DMS153 (cell line): ENCODE measurements around the gene DNAJC9.
A peak's percentile ranks its signal among the peaks of the same experiment; 100 is the strongest.
"Not testable (repeated sequence)": the region's sequence is repeated elsewhere in the genome, so short reads cannot be mapped to it uniquely, and the experiment has no call there.

Experiments
- DNase-seq: peaks from one replicate; lab custom pipeline; 2025; lab: John Stamatoyannopoulos, UW

DNAJC9 gene, protein sequence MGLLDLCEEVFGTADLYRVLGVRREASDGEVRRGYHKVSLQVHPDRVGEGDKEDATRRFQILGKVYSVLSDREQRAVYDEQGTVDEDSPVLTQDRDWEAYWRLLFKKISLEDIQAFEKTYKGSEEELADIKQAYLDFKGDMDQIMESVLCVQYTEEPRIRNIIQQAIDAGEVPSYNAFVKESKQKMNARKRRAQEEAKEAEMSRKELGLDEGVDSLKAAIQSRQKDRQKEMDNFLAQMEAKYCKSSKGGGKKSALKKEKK

DNA sequence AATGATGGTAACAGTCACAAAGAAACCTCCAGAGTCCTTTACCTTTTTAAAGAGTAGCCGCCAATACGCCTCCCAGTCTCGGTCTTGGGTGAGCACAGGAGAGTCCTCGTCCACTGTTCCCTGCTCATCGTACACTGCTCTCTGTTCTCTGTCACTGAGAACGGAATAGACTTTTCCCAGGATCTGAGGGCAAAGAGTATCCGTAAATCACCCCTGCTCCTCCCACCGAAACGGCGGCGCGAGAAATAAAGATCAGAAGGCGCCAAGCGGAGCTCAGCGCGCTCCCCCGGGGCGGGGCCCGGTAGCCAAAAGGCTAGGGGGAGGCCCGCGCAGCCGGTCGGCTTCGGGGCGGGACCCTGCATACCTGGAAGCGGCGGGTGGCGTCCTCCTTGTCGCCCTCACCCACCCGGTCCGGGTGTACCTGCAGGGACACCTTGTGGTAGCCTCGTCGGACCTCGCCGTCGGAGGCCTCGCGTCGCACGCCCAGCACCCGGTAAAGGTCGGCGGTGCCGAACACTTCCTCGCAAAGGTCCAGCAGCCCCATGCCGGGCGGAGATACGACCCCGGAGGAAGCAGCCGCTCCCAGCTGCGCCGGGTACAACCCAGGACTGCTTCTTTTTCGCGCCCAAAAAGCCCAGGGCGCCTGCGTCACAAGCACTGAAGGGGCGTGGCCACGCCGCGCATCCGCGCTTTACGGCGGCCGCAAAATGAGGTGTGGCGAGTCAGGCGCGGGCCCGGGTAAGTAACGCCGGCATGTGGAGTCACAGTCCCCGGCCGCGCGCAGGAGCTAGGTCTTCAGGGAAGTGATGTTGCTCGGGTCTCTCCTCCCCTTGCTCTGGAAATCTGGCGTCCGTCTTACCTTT is at the start of gene DNAJC9:
Gene DNAJC9, minus strand, starts transcription at position 610 of the 863 bp plus-strand sequence. Its CDS starts 66 bp downstream, at position 544.
- peak; percentile 82 for DNase-seq

GRCh38 chr10:73293461-73293860 is 46.4 kb upstream of the DNAJC9 start:
- DNase-seq: no peak

- no peak for DNase-seq
These were observed 42.9 kb upstream of the DNAJC9 start for GRCh38 chr10:73289958-73290357.

DNA sequence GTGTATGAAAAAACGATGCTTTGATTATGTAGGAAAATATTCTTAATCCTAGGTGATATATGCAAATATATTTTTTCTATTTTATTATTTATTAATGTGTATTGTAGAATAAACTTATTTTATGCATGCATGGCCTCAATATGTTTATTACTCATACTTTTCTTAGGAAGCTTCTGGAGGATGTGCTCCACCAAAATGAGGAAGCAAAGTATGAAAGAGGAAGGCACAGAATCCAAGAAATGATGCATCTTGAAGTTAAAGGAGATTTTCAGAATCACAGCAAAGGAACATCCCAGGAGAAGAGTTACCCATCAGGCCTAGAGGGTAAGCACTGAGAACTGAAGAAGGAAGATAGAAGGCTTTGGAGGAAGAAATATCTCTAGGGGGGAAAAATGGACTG is 40.4 kb upstream of the DNAJC9 start:
- DNase-seq: no peak

- DNase-seq: no peak
These were observed 34.0 kb upstream of the DNAJC9 start for GRCh38 chr10:73281097-73281496.

GRCh38 chr10:73264423-73264822 is 17.4 kb upstream of the DNAJC9 start:
- no peak for DNase-seq

DNA sequence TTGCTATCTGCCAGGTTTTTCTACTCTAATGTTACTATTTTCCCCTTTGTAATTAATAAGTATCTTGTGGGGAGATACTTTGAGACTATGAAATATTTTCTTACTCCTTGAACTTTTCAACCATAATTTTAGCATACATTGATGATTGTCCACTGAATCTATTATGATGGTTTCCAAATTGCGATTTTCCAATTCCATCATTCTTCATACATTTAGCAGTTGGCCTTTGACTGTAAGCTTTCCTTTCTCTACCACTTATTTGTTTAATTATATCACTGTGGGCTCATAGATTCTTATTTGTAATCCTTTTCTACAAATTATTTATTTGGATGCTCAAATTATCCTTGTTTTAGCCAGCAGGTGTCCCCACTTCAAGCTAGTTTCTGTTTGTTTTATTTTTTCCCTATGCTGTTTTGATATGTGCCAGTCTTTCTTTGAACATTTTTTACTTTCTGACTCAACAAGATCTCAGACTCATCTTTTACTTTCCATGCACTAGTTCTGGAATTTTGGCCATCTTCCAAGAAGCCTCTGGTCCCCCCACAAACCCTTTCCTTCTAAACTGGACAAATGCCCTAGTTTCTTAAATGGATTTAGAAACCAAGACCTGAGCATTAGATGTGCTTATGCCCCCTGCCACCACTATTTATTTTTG is 16.8 kb upstream of the DNAJC9 start:
- no peak for DNase-seq

DNA sequence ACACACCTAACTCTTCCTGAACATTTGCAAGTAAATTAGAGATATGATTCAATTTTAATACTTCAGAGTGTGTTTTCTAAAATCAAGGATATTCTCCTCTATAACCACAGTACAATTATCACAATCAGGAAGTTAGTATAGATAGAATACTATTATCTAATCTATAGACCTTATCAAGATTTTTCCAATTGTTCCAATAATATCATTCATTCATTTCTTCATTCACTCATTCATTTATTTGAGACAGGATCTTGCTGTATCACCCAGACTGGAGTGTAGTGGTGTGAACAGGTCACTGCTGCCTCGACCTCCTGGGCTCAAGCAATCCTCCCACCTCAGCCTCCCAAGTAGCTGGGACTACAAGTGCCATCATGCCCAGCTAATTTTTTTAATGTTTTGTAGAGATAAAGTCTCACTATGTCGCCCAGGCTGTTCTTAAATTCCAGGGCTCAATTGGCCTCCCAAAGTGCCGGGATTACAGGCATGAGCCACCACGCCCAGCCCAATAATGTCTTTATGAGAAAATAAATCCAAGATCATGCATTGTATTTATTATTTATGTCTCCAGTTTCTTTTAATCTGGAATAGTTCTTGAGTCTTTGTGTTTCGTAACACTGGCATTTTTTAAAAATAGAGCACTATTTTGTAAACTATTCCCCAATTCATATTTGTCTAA is 16.0 kb upstream of the DNAJC9 start:
- DNase-seq: no peak

- no peak for DNase-seq
These were observed 15.2 kb upstream of the DNAJC9 start for GRCh38 chr10:73262105-73262730.

DNA sequence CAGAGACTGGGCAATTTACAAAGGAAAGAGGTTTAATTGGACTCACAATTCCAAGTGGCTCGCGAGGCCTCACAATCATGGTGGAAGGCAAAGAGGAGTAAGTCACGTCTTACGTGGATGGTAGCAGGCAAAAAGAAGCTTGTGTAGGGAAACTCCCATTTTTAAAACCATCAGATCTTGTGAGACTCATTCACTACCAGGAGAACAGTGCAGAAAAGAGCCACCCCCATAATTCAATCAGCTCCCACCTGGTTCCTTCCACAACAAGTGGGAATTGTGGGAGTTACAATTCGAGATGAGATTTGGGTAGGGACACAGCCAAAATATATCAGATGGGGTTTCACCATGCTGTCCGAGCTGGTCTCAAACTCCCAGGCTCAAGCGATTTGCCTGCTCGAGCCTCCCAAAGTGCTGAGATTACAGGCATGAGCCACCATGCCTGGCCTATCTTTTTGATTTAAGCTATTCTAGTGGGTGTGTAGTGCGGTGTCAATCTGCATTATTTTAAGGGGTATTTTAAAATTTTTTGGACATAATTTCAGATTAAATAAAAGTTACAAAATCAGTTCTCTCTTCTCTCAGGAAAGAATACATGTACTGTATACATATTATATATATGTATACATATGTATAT is 14.4 kb upstream of the DNAJC9 start:
- no peak for DNase-seq

DNA sequence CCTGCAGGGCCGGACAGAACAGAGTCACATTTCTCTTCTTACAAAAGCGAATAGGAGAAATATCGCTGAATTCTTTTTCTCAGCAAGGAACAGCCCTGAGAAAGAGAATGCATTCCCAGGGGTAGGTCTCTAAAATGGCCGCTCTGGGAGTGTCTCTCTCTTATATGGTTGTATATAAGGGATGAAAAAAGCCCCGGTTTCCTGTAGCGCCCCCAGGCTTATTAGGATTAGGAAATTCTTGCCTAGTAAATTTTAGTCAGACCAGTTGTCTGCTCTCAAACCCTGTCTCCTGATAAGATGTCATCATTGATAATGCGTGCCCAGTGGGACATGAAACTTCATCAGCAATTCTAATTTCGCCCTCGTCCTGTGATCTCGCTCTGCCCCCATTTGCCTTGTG is 11.6 kb upstream of the DNAJC9 start:
- DNase-seq: not testable (repeated sequence)

DNA sequence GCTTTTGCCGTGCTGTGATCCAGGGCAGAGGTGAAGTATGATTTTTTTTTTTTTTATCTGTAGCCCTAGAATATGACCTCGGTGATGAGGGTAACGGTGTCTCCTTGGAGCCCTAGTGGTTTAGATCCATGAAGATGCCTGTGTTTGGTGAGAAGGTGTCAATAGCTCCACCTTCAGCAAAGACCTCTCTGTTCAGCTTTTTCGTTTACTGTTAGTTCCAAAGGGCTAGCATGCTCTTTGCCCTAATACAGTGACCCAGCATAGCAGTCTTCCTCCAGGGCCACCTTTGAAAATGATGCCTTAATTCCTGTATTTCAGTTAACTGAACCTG is 6.1 kb upstream of the DNAJC9 start:
- no peak for DNase-seq

DNA sequence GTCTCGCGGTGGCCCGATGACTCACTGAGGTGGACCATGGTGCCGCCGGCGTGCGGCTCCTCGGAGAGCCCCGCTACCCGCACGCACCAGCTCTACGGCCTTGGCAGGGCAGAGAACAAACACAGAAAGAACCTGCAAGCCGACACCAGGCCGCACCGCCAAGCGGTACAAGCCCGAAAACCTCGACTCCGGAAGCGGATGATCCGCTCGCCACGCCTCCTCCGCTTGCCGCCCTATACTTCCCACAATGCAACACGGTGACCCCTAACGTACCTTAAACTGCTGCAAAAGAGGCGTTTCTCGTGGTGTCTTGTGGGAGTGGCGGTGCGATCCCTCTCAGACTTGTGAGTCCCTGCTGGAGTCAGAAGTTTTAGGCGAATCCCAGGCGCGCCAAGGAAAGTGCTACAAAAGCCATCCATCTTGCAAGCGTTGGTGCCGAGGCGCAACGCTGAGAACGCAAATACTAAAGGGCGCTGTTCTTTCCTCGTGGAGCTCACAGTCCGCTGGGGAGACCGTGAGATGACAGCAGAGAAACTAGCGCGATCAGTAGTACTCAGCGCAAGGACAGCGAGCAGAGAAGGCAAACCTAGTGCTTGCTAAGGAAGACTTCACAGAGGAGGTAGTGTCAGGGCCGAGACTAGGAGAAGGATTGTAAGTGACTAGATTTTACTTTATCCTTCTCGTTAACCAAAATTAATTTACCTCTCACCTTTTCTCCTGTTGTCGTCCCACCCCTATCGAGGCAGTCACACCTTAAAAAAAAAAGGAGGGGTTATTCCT is 5.6 kb upstream of the DNAJC9 start, which contains the start of gene MRPS16:
Gene MRPS16, minus strand, starts transcription at position 200 of the 780 bp plus-strand sequence. Its CDS starts 162 bp downstream, at position 38.
- DNase-seq: peak; percentile 92

DNA sequence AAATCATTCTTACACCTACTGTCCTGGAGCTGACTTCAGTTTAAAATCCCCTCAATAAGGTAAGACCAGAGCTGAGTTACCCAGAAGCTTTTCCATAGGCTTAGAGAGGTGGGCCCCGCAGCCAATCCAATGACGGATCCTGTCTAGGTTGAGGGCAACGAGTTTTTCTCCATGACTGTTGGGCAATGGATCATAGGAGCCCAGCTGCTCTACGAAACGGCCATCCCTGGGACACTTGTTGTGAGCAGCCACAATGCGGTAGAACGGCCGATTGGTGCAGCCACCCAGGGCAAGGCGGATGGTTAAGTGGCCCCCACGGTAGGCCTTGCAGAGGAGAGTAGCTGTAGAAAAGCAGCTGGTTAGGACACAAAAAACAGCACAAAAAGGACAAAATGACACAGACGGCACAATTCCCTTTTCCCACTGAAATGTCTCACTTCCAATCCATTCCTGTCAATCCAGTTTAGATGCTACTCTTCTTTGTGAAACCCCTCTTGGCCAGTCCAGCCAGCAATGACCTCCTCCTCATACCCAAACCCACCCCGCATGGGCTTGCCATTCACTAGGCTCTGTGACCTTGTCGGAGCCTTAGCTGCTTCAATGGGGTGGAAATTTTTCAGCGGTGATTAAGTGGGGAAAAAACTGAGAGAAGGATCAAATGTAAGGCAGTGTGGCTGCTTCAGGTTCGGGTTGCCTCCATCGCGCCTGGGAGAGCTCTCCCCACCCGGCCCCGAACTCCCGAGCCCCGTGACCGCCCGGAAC is 4.8 kb upstream of the DNAJC9 start:
- no peak for DNase-seq

DNA sequence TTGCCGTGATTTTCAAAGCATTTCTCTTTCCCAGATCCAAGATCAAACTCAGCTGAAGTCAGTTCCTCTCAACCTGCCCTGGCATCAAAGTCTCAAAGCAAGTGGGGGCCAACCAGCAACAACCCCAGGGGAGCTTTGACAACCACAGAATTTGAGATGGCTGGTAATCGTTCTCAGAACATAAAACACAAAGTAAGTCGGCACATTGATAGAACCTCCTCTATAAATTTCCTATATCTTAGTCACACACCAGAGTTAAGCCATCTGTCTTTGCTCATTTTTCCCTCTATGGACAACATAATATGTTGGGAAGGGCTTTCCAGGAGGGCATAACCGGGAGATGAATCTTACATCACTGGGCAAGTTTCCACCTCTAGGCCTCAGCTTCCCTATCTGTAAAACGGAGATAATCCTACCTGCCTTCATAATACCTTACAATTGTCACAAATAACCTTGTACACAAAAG is 1.2 kb upstream of the DNAJC9 start:
- DNase-seq: no peak

DNA sequence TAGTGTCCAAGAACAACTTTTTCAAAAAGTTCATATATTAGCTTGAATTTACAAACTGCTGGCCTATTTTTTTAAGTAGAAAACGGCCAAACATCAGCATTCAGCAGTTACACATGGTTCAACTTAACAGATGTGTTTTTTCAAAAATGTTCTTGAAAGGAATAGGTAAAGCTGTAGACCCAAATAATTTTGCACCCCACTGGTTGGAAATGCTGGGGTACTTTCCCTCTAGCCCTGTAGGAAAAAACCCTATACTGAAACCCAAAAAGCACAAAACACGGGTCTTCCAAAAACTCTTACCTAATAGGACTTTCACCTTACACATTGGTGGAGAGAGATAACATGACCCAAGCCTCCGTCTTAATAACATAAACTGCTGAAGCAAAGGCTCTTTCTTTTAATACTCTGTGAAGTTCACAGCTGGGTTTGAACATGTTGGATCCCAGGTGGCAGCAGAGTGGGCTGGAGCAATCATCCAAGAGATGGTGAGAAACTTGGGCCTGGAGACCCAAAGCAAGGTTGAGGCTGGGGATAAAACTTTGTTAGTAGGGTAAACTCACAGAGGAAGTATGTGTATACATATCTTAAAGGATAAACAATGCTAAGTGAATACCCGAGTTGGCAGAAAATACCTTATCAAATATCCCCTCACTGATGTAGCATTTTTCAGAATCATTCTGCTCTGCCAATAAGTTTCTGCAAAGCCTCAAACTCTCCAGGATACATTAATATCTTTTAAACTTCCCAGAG is 629 bp upstream of the DNAJC9 start:
- no peak for DNase-seq

GRCh38 chr10:73246322-73246645 is 771 bp downstream of the DNAJC9 start:
- no peak for DNase-seq

GRCh38 chr10:73244866-73245477 is 2.1 kb downstream of the DNAJC9 start:
- DNase-seq: no peak

DNA sequence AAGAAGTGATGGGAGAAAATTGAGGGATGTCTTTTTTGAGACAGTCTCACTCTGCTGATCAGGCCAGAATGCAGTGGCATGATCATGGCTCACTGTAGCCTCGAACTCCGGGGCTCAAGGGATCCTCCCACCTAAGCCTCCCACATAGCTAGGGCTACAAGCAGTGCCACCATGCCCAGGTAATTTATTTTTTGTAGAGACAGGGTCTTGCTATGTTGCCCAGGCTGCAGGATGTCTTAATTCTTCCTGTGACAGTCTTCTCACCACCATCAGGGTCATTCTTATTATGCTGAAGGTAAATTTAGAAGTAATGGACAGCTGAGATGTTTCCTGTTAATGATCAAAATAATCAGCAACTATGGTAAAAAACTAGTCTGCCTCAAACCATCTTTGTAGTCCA is 7.1 kb downstream of the DNAJC9 start:
- no peak for DNase-seq
